SH-SY5Y (cell line): ENCODE data around the gene CNDP2.

Experiments used
- GATA2 ChIP-seq: IDR thresholded peaks from 2 replicates; pipeline ENCODE4 v1.6.1; 2011; ENCODE audit warnings: mild to moderate bottlenecking, low read depth, low read length
- GATA3 ChIP-seq: IDR thresholded peaks from 2 replicates; pipeline ENCODE4 v1.6.1; 2011; ENCODE audit warnings: low read depth, mild to moderate bottlenecking, low read length, moderate library complexity

DNA sequence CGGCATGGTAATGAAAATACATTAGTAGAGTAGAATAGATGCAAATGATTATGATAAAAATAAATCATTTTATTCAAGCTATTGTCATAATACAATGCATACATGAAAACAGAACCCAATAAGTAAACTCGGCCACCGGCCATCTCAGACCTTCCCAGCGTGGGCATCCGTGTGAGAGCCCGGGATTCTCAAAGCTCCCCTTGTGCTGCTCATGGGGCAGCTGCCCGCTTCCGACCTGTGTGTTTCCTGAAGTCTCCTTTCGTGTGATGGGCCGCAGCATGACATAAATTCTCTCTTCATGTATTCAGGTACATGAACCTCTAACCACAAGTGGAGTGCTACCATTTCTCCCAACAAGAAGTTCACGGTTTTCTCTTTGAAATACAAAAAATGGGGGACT lies 13.5 kb upstream of the CNDP2 start:
- TF ChIP-seq GATA2 (no peak), GATA3 (no peak)
